ENCODE measurements around the gene ADGRV1.

DNA sequence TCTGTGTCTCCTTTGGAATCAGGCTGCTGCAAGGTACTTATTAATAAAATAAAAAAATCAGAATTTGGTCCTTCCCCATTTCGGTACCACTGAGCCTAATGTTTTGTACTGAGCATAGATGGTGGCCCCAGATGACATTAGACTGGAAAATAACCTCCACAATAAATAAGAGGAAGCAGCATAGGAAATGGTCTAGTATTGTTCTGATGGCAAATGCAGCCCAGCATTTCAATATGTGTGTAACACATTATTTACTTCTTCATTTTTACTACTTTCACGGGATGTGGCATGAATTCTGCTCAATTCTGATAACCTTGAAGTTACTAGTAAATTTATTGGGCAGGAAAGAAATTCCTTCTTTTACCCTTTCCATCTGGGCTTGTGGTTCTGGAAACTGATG, 295.6 kb downstream of the ADGRV1 start:
- TF ChIP-seq, protein P1, sequence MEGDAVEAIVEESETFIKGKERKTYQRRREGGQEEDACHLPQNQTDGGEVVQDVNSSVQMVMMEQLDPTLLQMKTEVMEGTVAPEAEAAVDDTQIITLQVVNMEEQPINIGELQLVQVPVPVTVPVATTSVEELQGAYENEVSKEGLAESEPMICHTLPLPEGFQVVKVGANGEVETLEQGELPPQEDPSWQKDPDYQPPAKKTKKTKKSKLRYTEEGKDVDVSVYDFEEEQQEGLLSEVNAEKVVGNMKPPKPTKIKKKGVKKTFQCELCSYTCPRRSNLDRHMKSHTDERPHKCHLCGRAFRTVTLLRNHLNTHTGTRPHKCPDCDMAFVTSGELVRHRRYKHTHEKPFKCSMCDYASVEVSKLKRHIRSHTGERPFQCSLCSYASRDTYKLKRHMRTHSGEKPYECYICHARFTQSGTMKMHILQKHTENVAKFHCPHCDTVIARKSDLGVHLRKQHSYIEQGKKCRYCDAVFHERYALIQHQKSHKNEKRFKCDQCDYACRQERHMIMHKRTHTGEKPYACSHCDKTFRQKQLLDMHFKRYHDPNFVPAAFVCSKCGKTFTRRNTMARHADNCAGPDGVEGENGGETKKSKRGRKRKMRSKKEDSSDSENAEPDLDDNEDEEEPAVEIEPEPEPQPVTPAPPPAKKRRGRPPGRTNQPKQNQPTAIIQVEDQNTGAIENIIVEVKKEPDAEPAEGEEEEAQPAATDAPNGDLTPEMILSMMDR (IDR thresholded peaks at IDR 0.05) = no peak
- no peak for TF ChIP-seq POLR2AphosphoS5 (IDR thresholded peaks at IDR 0.05)
- TF ChIP-seq POLR2A (IDR thresholded peaks at IDR 0.05) = no peak

Data from prostate gland (tissue), 2 donors.